Activated CD4-positive, alpha-beta T cell treated with anti-CD3 and anti-CD28 coated beads for 4 hours (primary cell): Measurements from ENCODE around the gene TBC1D1.

Experiments
- DNase-seq, 2 donors: peaks; one replicate each; pipeline ENCODE4 v3.0.0-alpha.2; 2020

TBC1D1 gene

GRCh38 chr4:37890801-37891259 is at the start of gene TBC1D1:
TSS of gene TBC1D1 (plus strand) at chr4:37891084. CDS start at chr4:37902096, 11,012 bp downstream.
- peak; percentile 43 to 54 for DNase-seq

- DNase-seq = no peak
These were observed 46.7 kb upstream of the TBC1D1 start for GRCh38 chr4:37844204-37844603.

- DNase-seq = no peak
These were observed 45.7 kb upstream of the TBC1D1 start for GRCh38 chr4:37845201-37845600.

- DNase-seq = no peak
These were observed 43.5 kb upstream of the TBC1D1 start for GRCh38 chr4:37847311-37847884.

- DNase-seq = no peak
These were observed 38.5 kb upstream of the TBC1D1 start for GRCh38 chr4:37852376-37852775.

GRCh38 chr4:37858112-37858511 is 32.8 kb upstream of the TBC1D1 start:
- no peak for DNase-seq

GRCh38 chr4:37858872-37859271 is 32.0 kb upstream of the TBC1D1 start:
- no peak for DNase-seq

GRCh38 chr4:37860266-37860665 is 30.6 kb upstream of the TBC1D1 start:
- no peak for DNase-seq

- DNase-seq = no peak
These were observed 27.9 kb upstream of the TBC1D1 start for GRCh38 chr4:37862961-37863360.

- no peak for DNase-seq
These were observed 26.1 kb upstream of the TBC1D1 start for GRCh38 chr4:37864786-37865185.

GRCh38 chr4:37865450-37865849 is 25.4 kb upstream of the TBC1D1 start:
- DNase-seq = no peak

- no peak for DNase-seq
These were observed 23.8 kb upstream of the TBC1D1 start for GRCh38 chr4:37867102-37867501.

GRCh38 chr4:37868238-37868637 is 22.6 kb upstream of the TBC1D1 start:
- no peak for DNase-seq

GRCh38 chr4:37872310-37872988 is 18.4 kb upstream of the TBC1D1 start:
- no peak for DNase-seq

- DNase-seq = no peak
These were observed 17.5 kb upstream of the TBC1D1 start for GRCh38 chr4:37873386-37873785.

GRCh38 chr4:37876156-37876555 is 14.7 kb upstream of the TBC1D1 start:
- no peak for DNase-seq

- DNase-seq = no peak
These were observed 11.5 kb upstream of the TBC1D1 start for GRCh38 chr4:37879365-37879764.

GRCh38 chr4:37881811-37882210 is 9.1 kb upstream of the TBC1D1 start:
- no peak for DNase-seq

GRCh38 chr4:37882665-37883296 is 8.1 kb upstream of the TBC1D1 start:
- DNase-seq = no peak

GRCh38 chr4:37884855-37885487 is 5.9 kb upstream of the TBC1D1 start:
- DNase-seq = no peak

- DNase-seq = no peak
These were observed 5.4 kb upstream of the TBC1D1 start for GRCh38 chr4:37885496-37885895.

- DNase-seq = peak; percentile 17 to 34
These were observed 759 bp upstream of the TBC1D1 start for GRCh38 chr4:37889849-37890800.
